Glutamatergic neuron (in vitro differentiated cells): ENCODE data around the gene C19orf85. TPM values are rescaled to one million over a fixed set of nuclear protein-coding genes. Genes with fewer than 3 reads are reported as not detected.

Source experiments
- DNase-seq: peaks from one replicate; pipeline ENCODE4 v3.0.0; 2022
- H3K27ac Mint-ChIP-seq: one replicate; pipeline ENCODE4 v1.8.0; 2020; ENCODE audit warnings: mild to moderate bottlenecking, mixed read lengths, inconsistent platforms; ENCODE audit not compliant: unreplicated experiment
- H3K27me3 Mint-ChIP-seq: one replicate; pipeline ENCODE4 v1.8.0; 2020; ENCODE audit warnings: mild to moderate bottlenecking, moderate library complexity, mixed read lengths, inconsistent platforms; ENCODE audit not compliant: unreplicated experiment
- H3K36me3 Mint-ChIP-seq: one replicate; pipeline ENCODE4 v1.8.0; 2020; ENCODE audit warnings: mild to moderate bottlenecking, mixed read lengths, inconsistent platforms; ENCODE audit not compliant: unreplicated experiment
- H3K4me1 Mint-ChIP-seq: one replicate; pipeline ENCODE4 v1.8.0; 2020; ENCODE audit warnings: mild to moderate bottlenecking, low read depth, mixed read lengths, inconsistent platforms; ENCODE audit not compliant: unreplicated experiment
- H3K4me3 Mint-ChIP-seq: one replicate; pipeline ENCODE4 v1.8.0; 2020; ENCODE audit warnings: mild to moderate bottlenecking, mixed read lengths, inconsistent platforms; ENCODE audit not compliant: unreplicated experiment
- H3K9me3 Mint-ChIP-seq: one replicate; pipeline ENCODE4 v1.8.0; 2020; ENCODE audit warnings: mild to moderate bottlenecking, moderate library complexity, mixed read lengths, inconsistent platforms; ENCODE audit not compliant: unreplicated experiment
- CTCF ChIP-seq: fragments of 200-600 bp; sonication (generic); IDR thresholded peaks from one replicate; pipeline ENCODE4 v1.5.0; 2021; ENCODE audit not compliant: partially characterized antibody, unreplicated experiment
- total RNA-seq: library from RNA; stranded (reverse); fragmentation: NEBNext Ultra II Directional; extraction: Animal tissue kit (Norgen Biotek cat#: 25700); gene quantifications from one replicate; pipeline ENCODE4 v1.2.1, GENCODE V29; 2021; ENCODE audit not compliant: unreplicated experiment

C19orf85 gene
- total RNA-seq, 1 donor from 2014 or later = not detected

GRCh38 chr19:55435020-55435419, 29.5 kb downstream of the C19orf85 start:
- Mint-ChIP-seq H3K9me3 (peaks cover 16% of the 10 kb centered on the region), H3K36me3 (peaks cover 15% of the 10 kb centered on the region), H3K4me1 (no peaks in the 10 kb centered on the region), H3K27ac (no peak overlapping the region), H3K27me3 (peaks cover 10% of the 10 kb centered on the region), H3K4me3 (no peak overlapping the region)
- no peak for DNase-seq
- TF ChIP-seq CTCF = no peak

- Mint-ChIP-seq H3K36me3 (peaks cover 13% of the 10 kb centered on the region), H3K4me1 (no peaks in the 10 kb centered on the region), H3K9me3 (peaks cover 14% of the 10 kb centered on the region), H3K4me3 (no peak overlapping the region), H3K27me3 (peaks cover 7% of the 10 kb centered on the region), H3K27ac (no peak overlapping the region)
- no peak for DNase-seq
- TF ChIP-seq CTCF = no peak
These were observed 30.1 kb downstream of the C19orf85 start for GRCh38 chr19:55434356-55434919.

GRCh38 chr19:55433292-55433691, 31.3 kb downstream of the C19orf85 start:
- TF ChIP-seq CTCF = no peak
- Mint-ChIP-seq H3K27ac (no peak overlapping the region), H3K36me3 (peaks cover 7% of the 10 kb centered on the region), H3K4me1 (no peaks in the 10 kb centered on the region), H3K4me3 (no peak overlapping the region), H3K27me3 (no peaks in the 10 kb centered on the region), H3K9me3 (peaks cover 10% of the 10 kb centered on the region)
- no peak for DNase-seq

GRCh38 chr19:55432241-55432959, 32.2 kb downstream of the C19orf85 start:
- Mint-ChIP-seq H3K4me1 (no peaks in the 10 kb centered on the region), H3K27me3 (no peaks in the 10 kb centered on the region), H3K4me3 (no peak overlapping the region), H3K9me3 (peaks cover 11% of the 10 kb centered on the region), H3K36me3 (peaks cover 7% of the 10 kb centered on the region), H3K27ac (no peak overlapping the region)
- TF ChIP-seq CTCF = no peak
- no peak for DNase-seq

GRCh38 chr19:55431183-55431582, 33.4 kb downstream of the C19orf85 start:
- Mint-ChIP-seq H3K4me1 (no peaks in the 10 kb centered on the region), H3K36me3 (peaks cover 7% of the 10 kb centered on the region), H3K9me3 (peaks cover 11% of the 10 kb centered on the region), H3K4me3 (no peak overlapping the region), H3K27me3 (no peaks in the 10 kb centered on the region), H3K27ac (no peak overlapping the region)
- TF ChIP-seq CTCF = no peak
- DNase-seq = no peak
